HG03439 (cell line): ENCODE measurements around the gene KRTAP9-9.
"Not testable (repeated sequence)": the region's sequence is repeated elsewhere in the genome, so short reads cannot be mapped to it uniquely, and the experiment has no call there.

Experiments used
- ATAC-seq: cut with Tn5 transposase; IDR thresholded peaks from one replicate; pipeline ENCODE4 v1.9.1; 2021; ENCODE audit warnings: mild to moderate bottlenecking, moderate library complexity; ENCODE audit not compliant: unreplicated experiment

KRTAP9-9 gene

GRCh38 chr17:41264599-41264998 is 9.4 kb downstream of the KRTAP9-9 start:
- ATAC-seq: no peak

- no peak for ATAC-seq
Measured at GRCh38 chr17:41265078-41265477, 9.9 kb downstream of the KRTAP9-9 start, which contains the start of gene KRTAP9-6. TSS of gene KRTAP9-6 (plus strand) at chr17:41265378. CDS start at chr17:41265378, 0 bp downstream.

GRCh38 chr17:41267711-41268110 is 12.5 kb downstream of the KRTAP9-9 start:
- no peak for ATAC-seq

- not testable (repeated sequence) for ATAC-seq
Measured at GRCh38 chr17:41271323-41271722, 16.1 kb downstream of the KRTAP9-9 start.

GRCh38 chr17:41271858-41272257 is 16.7 kb downstream of the KRTAP9-9 start:
- no peak for ATAC-seq

GRCh38 chr17:41275648-41276190 is 20.5 kb downstream of the KRTAP9-9 start, which contains the start of gene KRTAP9-7:
TSS of gene KRTAP9-7 (plus strand) at chr17:41275698. CDS start at chr17:41275698, 0 bp downstream.
- ATAC-seq: not testable (repeated sequence)

- no peak for ATAC-seq
Measured at GRCh38 chr17:41278176-41278955, 23.2 kb downstream of the KRTAP9-9 start.

GRCh38 chr17:41284043-41284442 is 28.9 kb downstream of the KRTAP9-9 start:
- no peak for ATAC-seq

GRCh38 chr17:41284546-41284945 is 29.4 kb downstream of the KRTAP9-9 start:
- ATAC-seq: no peak

- ATAC-seq: no peak
Measured at GRCh38 chr17:41287050-41287449, 31.9 kb downstream of the KRTAP9-9 start.

- ATAC-seq: no peak
Measured at GRCh38 chr17:41294016-41294415, 38.8 kb downstream of the KRTAP9-9 start.

- no peak for ATAC-seq
Measured at GRCh38 chr17:41296846-41297245, 41.7 kb downstream of the KRTAP9-9 start.

- ATAC-seq: no peak
Measured at GRCh38 chr17:41298458-41299135, 43.4 kb downstream of the KRTAP9-9 start.

- ATAC-seq: no peak
Measured at GRCh38 chr17:41301204-41301790, 46.1 kb downstream of the KRTAP9-9 start.

- ATAC-seq: no peak
Measured at GRCh38 chr17:41301916-41302901, 47.0 kb downstream of the KRTAP9-9 start, which contains the start of gene KRTAP29-1. TSS of gene KRTAP29-1 (minus strand) at chr17:41302851. CDS start at chr17:41302851, 0 bp downstream.

- ATAC-seq: no peak
Measured at GRCh38 chr17:41302981-41303380, 47.8 kb downstream of the KRTAP9-9 start.

GRCh38 chr17:41304091-41304490 is 48.9 kb downstream of the KRTAP9-9 start:
- no peak for ATAC-seq
